ENCODE measurements around the gene CHST8.

Gene CHST8

GRCh38 chr19:33821871-33822270 is 200.1 kb downstream of the CHST8 start:
- ChIA-PET CTCF (interaction anchor here (1.9 kb wide), 1 partner anchor 44 kb away, joined by 7 read pairs; no protein-coding TSS in a partner anchor), POLR2A (ENCODE audit: low non-redundant PET) (no interaction called here)
- DNase-seq (ENCODE audit: low spot score): peak; percentile 30
- peak overlapping the region; percentile 100 for H3K27ac ChIP-seq
- no peak for TF ChIP-seq CTCF (conservative IDR thresholded peaks at IDR 0.05; ENCODE audit: low read depth)

All from RWPE1 (cell line).